SIG-M5 (cell line): Measurements from ENCODE around the gene SVOPL.

Experiments
- DNase-seq: peaks from one replicate; lab custom pipeline; 2025; lab: John Stamatoyannopoulos, UW

Gene SVOPL

DNA sequence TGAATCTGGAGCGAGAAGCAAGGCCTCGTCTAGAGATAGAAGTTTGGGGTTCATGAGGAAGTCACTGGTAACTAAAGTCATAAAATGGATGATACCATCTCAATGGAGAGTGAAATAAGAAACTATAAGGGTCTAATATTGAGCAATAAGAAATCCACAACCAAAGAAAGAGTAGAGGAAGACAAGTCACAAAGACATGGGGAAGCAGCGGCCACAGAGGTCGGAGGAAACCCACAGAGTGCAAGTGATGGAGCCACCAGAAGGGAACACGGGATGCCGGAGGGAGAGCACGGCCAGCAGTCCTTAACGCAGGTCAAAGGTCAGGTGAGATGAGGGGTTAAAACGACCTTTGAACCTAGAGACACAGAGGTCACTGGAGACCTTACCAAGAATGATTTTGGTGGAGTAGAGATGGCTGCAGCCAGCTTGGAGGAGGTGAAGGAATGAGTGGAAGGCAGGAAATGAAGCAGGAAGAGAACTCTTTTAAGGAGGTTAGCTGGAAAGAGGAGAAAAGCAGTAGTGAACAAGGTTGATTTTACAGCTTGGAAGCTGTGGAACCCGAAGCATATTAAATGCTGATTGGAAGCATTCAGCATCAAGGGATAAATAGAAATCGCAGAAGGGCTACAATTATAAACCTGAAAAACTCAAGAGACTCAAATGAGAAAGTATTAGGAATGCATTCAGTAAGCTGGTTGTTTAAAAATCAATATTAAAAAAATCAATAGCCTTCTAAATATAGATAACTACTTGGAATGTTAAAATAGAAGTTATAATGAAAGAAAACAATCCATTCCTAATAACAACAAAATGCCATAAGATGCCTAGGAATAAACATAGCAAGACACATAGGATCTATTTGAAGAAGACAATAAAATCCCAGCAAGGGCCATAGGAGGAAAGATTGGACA is 93.7 kb downstream of the SVOPL start:
- DNase-seq: no peak

DNA sequence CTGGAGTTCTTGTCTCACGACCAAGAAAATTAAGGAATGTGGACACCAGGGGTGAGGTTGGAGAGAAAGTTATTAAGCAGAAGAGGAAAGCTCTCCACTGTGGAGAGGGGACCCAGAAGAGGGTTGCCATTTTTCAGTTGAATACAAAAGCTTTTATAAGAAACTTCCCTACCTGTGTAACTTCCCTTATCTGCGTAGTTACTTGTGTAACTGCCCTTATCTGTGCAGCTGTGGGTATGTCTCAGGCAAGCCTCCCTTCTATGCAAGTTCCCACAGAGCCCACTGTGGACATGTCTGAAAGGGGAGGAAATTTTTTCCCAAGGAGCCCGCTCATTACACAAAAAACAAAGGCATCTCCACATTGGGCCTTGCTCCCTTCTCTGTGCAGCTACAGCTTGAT is 94.9 kb downstream of the SVOPL start:
- no peak for DNase-seq

DNA sequence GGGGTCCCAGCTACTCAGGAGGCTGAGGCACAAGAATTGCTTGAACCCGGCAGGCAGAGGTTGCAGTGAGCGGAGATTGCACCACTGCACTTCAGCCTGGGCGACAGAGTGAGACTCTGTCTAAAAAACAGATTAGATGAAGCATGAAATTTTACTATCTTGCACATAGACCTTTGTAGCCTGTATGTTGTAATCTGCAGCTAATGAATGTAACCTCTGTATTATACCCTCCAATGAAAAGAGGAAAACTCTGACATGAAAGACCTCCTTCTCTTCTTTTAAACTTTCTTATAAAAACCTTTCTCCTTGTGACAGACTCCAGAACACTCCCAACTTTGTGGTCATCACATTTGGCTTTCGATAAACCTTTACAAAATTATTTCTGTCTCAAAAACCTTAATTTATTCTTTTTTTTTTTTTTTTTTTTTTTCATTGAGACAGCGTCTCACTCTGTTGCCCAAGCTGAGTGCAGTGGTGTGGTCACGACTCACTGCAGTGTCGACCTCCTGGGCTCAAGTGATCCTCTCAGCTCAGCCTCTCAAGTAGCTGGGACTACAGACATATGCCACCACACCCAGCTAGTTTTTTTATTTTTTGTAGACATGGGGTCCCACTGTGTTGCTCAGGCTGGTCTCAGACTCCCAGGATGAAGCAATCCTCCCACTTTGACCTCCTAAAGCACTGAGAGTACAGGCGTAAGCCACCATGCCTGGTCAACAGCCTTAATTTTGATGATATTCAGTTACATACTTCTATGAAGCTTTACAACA is 97.4 kb downstream of the SVOPL start:
- DNase-seq: no peak

DNA sequence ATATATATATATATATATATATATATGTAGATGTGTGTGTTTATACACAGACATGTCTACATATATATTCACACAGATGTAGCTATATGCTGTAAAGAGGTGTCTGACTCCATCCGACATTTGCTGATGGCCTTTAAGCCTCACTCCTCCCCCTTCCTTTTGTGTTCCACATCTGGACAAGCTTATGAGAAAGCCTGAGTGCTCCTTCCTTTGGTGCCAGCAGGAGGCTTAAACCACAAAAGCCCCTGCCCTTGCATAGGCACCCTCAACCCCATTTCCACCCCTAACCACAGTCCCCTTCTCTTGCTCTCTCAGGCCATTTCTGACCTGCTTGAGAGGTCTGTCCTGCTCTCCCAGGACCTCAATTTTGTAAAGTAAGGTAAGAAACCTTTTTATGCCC is 98.7 kb downstream of the SVOPL start:
- no peak for DNase-seq

DNA sequence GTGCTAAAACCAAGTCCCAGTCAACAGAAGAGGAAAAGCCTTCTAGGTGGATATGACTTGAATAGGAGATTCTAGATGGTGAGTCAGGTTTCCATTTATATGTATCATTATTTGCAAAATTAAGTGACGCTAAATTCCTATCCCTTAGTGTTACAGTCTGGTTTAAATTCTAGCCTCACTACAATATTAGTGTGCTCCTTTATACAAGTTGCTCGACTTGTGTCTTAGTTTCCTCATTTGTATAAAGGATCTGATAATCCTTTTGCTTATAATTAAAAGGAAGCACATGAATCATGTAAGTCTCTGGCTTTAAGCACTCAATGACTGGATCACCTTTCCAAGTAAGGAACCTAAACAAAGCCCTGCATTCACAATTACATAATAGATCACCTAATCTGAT is 105.7 kb downstream of the SVOPL start:
- DNase-seq: no peak

DNA sequence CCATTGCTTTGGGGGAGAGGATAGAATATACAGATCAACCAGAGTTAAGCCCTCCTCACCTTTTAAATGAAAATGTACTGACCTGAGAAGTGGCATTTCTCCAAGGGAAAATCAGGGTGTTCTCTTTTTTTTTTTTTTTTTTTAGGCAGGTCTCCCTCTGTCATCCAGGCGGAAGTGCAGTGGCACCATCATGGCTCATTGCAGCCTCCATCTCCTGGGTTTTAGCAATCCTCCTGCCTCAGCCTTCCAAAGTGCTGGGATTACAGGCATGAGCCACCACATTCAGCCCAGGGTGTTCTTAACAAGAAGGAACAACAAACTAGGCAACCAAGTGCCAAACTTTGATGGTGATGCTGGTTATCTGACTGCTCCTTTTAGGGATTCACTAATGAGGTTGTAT is 111.0 kb downstream of the SVOPL start:
- no peak for DNase-seq

DNA sequence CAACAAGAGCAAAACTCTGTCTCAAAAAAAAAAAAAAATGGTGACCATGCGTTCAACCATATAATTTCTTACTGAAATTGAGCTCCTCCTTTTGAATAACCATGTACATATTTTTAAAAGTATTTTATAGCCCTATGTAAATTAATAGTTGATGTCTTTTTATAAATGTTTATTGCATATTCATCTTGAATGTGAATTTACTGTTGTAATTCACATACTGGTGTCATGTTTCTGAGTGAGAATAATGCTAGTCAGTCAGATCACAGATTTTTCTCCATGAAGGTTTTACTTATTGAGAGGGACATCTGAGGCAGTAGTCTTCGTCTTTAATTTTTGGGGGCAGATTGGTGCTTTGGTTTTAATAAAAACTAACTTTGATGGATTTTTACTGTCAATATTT is 112.2 kb downstream of the SVOPL start:
- DNase-seq: no peak

DNA sequence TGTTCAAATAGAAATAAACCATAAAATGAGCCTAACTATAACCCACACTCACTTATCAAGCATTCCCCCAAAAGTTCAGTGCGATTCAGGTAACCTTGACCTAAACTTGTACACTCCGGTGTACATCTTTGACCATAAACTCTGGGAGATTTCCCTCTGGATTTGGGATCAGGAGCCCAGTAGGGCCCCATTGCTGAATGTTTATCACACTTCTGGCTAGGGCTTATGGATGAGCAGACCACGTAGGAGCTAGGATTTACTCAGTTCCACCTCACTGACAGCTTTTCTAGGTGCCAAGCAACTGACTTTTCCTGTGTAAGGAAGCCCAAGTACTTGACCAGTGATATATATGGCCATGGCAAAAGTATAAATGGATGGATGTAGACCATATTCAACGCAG is 113.7 kb downstream of the SVOPL start:
- DNase-seq: no peak

DNA sequence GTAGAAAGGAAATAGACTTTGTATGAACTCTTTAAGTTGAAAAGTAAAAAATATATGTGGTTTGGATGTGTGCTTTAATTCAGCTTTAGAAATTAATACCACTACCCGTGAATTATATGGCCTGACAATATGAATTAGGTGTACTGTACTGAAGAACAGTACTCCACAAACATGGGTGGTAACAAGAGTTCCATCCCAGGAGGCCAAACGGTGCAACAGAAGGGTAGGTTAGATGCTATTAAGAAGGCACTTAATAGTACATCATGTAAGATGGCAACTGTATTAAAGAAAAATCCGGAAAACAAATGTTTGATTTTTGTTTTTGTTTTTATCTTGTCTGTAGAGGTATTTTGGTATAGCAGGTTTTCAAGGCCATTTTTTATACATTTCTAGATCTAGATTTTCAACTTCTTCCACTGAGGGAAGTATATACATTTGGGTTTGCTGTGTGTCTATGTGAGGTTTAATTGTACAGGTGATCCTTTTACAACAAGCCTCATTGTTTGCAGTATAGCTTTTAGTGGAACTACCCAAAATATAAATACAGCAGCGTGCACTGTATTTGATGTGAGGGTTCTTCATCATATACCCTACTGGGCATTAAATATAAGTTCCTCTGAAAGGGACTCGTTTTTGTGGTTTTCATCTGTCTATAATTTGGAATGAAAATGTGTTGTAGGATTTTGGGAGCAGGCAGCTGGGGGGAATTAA is 115.7 kb downstream of the SVOPL start:
- DNase-seq: no peak

DNA sequence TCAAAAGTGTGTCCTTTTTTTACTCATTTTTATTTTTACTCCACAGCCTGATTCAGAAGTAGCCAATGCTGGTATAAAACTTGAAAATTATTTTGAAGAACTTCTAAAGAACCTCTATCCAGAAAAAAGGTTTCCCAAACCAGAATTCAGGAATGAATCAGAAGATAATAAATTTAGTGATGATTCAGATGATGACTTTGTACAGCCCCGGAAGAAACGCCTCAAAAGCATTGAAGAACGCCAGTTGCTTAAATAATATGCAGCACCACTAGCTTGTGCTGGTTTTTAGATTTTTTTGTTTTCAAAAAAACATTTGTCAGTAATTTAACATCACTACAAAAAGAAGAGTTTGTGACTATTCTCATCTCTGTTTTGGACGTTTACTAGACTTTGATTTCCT is 116.5 kb downstream of the SVOPL start:
- no peak for DNase-seq

DNA sequence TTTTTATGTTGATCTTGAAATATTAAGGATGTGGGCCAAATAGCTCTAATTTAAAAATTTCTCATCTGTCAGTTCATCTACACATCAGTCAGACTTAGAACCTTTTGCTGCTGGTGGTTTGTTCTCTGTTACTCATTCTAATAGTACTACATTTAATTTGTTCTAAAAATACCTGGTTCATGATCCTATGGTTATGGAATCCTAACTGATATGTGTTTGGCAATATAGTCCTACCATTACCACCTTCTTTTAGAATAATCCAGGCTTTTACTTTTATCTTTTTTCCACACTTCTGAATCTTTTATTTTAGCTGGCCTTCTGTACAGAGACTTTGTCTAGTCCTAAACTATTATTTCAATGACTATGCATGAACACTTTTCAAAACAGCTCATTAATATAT is 116.9 kb downstream of the SVOPL start:
- DNase-seq: no peak

DNA sequence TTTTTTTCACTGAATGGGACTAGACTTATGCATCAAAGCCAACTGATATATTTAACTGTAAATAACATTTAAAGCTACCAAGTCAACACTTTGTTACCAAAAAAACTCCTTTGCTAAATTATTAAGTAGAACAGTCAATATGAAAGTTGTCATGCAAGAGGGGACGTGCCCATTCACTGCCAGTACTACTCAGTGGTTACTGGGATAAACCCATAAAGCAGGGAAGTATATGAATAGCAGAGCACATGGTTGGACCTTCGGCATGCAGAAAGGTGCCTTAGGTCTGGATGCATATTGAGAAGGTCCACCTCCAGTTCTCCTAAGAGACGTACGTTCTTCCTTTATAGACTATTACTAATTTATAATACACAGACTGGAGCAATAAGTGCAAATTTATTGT is 120.1 kb downstream of the SVOPL start:
- no peak for DNase-seq

DNA sequence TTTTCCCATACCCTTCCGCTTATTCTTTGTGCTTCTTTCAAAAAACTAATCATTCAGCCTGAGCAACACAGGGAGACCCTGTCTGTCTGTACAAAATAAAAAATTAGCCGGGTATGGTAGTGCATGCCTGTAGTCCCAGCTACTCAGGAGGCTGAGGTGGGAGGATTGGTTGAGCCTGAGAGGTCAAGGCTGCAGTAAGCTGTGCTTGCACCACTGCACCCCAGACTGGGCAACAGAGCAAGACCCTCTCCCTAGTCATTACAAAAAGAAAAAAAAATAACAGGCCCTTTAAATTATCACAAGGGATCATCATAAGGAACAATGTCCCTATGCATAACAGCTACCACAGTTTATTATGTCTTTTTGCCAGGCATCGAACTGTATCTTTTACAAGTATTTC is 121.5 kb downstream of the SVOPL start:
- no peak for DNase-seq

DNA sequence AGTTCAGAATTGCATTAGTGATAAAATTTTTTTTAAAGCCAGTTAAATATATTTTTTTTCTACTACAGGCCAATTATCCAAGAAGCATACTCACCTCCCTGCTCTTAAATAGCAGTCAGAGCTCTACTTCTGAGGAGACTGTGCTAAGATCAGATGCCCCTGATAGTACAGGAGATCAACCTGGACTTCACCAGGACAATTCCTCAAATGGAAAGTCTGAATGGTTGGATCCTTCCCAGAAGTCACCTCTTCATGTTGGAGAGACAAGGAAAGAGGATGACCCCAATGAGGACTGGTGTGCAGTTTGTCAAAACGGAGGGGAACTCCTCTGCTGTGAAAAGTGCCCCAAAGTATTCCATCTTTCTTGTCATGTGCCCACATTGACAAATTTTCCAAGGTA is 122.0 kb downstream of the SVOPL start:
- no peak for DNase-seq

DNA sequence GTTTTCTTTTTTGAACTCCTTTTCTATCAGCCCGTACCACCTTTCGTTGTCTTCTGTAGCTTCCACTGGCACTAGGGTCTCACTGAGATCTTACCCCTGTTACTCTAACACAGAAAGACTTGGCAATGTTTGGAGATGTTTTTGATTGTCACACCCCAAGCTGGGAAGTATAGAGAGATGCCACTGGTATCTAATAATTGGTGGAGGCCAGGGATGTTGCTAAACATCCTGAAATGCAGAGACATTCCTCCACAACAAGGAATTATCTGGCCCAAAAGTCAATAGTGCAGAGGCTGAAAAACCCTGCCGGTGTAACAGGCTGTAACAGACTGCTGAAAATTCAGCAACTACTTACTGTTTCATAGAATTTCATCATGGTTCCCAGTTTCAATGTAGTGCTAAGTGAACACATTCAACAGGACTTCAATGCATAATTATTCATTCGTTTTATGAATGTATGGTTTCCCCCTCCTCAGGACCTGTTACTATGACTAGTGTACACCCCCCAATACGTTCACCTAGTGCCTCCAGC is 125.2 kb downstream of the SVOPL start:
- no peak for DNase-seq

DNA sequence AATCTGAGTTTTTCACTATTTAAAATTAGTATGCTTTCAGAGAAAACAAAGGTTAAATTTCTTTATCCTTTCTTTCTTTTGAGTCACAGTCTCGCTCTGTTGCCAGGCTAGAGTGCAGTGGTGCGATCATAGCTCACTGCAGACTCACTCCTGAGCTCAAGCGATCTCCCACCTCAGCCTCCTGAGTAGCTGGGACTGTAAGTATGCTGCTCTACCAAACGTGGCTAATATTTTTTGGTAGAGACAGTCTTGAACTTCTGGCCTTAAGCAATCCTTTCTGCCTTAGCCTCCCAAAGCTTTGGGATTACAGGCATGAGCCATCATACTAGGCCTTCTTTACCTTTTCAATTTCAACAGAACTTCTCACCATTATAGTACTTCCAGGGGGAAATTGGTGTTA is 127.4 kb downstream of the SVOPL start:
- DNase-seq: no peak

DNA sequence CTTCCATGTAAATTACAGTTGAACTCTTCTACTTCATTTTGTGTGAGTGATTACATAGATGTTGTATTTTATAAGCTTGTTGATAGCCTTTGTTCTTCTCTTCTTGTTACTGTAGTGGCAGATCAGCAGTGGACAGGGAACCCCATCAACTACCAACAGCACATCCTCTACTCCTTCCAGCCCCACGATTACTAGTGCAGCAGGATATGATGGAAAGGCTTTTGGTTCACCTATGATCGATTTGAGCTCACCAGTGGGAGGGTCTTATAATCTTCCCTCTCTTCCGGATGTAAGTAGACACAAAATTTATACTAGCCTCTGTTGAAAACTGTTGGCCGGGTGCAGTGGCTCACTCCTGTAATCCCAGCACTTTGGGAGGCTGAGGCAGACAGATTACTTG is 130.4 kb downstream of the SVOPL start:
- no peak for DNase-seq

DNA sequence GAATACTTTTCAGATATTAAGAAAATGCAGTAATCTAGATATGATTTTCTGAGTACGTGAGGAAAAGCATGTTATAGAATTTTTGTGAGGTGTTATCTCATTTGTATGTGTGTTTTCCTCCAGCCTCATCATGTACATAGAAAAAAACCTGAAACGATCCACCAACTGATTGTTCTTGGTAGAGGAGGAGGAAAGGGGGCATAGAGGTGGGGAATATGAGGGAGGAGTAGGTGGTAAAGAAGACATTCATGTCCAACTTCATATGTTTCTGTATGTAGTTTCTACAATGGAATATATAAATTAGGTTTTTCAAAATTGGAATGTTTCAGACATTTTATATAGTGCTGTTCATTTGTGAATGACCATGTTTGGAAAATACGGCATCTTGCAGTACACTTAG is 131.7 kb downstream of the SVOPL start:
- no peak for DNase-seq

DNA sequence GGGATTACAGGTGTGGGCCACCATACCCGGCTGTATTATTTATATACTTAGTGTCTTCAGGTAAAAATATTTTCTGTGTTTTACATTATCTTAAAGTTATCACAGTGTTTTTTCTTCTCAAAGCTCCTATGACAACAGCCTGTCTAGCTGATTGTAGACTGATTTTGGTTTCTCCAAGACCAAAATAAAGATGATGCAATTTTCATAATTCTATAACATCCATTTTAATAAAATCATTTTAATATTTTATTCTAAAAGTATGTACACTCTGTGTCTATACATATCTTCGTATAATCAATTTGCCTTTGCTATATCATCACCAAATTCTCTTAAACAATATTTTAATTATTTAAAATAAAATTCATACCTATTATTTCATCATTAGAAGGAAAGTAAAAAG is 132.5 kb downstream of the SVOPL start:
- DNase-seq: no peak

DNA sequence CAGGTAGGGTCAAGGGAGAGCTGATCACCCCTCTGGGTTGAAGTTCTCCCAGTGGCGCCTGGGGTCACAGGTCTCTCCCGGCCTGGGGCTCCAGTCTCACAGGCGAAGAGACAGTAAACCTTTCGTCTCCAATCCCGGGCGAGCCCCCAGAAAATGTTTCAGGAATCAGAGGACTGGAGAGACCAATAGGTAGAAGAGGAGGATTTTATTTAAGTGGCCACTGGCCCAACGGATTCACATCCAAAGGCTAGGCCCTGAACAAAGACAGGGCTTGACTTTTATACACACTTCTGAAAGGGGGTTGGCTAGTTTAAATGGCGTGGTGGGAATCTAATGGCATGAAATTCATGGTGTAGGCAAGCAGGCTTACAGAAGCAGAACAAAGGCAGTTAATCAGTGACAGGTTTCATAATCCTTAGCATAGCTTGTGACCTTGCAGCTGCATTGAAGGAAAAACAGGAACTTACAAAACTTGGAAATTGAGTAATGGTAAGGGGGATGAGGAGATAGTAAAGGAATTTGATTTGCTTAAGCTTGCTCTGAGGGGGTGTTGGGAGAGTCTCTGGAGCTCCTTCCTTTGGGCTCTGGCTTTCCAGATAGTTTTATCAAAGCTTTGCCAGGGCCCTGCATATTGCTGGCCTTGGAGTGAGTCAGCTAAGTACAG is 135.6 kb downstream of the SVOPL start:
- DNase-seq: peak; percentile 92

DNA sequence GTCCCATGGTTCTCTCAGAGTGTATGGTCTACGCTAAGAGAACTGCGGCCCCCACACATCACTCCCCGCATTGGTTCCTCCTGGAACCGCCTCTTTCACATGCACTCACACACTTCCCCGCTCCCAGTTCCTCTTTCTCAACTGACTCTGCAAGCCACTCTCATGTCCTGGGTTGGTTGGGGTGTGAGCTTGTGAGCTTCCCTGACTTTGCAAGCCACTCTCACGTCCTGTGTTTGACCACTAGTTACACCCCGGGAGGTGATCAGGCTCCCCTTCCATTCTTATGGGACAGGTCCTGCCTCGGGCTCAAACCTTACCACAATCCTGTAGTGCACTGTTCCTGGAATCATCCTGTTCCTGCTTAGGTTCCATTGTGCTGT is 136.1 kb downstream of the SVOPL start:
- peak; percentile 86 for DNase-seq

DNA sequence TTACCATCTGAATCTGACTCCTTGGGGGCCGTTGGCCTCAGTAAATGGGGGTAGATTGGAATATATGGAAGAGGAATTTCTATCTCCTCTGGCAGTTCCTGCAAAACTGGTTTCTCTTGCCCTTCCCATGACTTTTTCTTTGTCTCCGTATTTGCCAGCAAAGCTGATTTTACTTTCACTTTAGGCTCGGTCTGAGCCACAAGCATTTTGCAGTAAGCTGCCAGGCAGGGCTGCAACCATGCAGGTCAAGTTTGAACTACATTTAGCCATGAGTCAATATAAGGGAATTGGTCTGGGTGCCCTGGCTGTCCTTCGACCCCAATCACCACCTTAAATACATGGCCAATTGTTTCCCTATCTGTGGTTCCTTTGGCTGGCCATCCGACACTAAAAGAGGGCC is 136.8 kb downstream of the SVOPL start:
- DNase-seq: no peak
